CD4-positive, CD25-positive, alpha-beta regulatory T cell (primary cell): ENCODE results near the gene DDX49. TPM values are rescaled to one million over a fixed set of nuclear protein-coding genes. Genes with fewer than 3 reads are reported as not detected.

ENCODE experiments used
- ATAC-seq, 2 donors: fragments of 150-1000 bp; cut with Tn5 transposase; one replicate each; pipeline ENCODE4 v1.10.0; 2021; ENCODE audit warnings: low read depth in 2 of 2, moderate number of reproducible peaks in 2 of 2, moderate library complexity in 1 of 2
- DNase-seq, 3 donors: peaks; one replicate each; pipeline versions ENCODE4 v3.0.0 to v3.0.0-alpha.2; 2012 to 2022; ENCODE audit warnings: mixed read lengths in 1 of 3
- H3K27ac ChIP-seq: one replicate; pipeline ENCODE4 v1.7.0; 2013; ENCODE audit warnings: mild to moderate bottlenecking, low read length; ENCODE audit not compliant: insufficient read depth, poor library complexity, severe bottlenecking
- H3K27me3 ChIP-seq: one replicate; pipeline ENCODE4 v1.7.0; 2013; ENCODE audit warnings: low read length; ENCODE audit not compliant: control insufficient read depth, insufficient read depth
- H3K36me3 ChIP-seq: one replicate; pipeline ENCODE4 v1.7.0; 2013; ENCODE audit warnings: mild to moderate bottlenecking, low read length, moderate library complexity; ENCODE audit not compliant: control insufficient read depth, insufficient read depth
- H3K4me1 ChIP-seq: 2 replicates; pipeline ENCODE4 v1.7.0; 2013; ENCODE audit warnings: mild to moderate bottlenecking, low read length; ENCODE audit not compliant: insufficient read depth, control insufficient read depth, poor library complexity, severe bottlenecking
- H3K4me3 ChIP-seq: one replicate; pipeline ENCODE4 v1.7.0; 2013; ENCODE audit warnings: low read depth, mild to moderate bottlenecking, low read length, moderate library complexity
- H3K9me3 ChIP-seq, 2 experiments: 1 replicate in 1 of 2; 2 replicates in 1 of 2; pipeline ENCODE4 v1.7.0; 2013; ENCODE audit warnings: low read length in 2 of 2, mild to moderate bottlenecking in 1 of 2, moderate library complexity in 1 of 2; ENCODE audit not compliant: control insufficient read depth in 2 of 2
- H3K27ac Mint-ChIP-seq, 3 donors: one replicate each; pipeline ENCODE4 v1.8.0; 2020 to 2022; ENCODE audit warnings: mild to moderate bottlenecking in 3 of 3, mixed read lengths in 3 of 3, moderate library complexity in 2 of 3
- H3K27me3 Mint-ChIP-seq: one replicate; pipeline ENCODE4 v1.8.0; 2022; ENCODE audit warnings: mild to moderate bottlenecking, mixed read lengths
- H3K36me3 Mint-ChIP-seq: one replicate; pipeline ENCODE4 v1.8.0; 2020; ENCODE audit warnings: mixed read lengths
- H3K4me1 Mint-ChIP-seq, 4 donors: one replicate each; pipeline ENCODE4 v1.8.0; 2020 to 2022; ENCODE audit warnings: mixed read lengths in 4 of 4, mild to moderate bottlenecking in 1 of 4
- H3K4me3 Mint-ChIP-seq, 4 donors: one replicate each; pipeline ENCODE4 v1.8.0; 2020 to 2022; ENCODE audit warnings: mild to moderate bottlenecking in 4 of 4, mixed read lengths in 4 of 4, moderate library complexity in 3 of 4
- H3K9me3 Mint-ChIP-seq, 7 donors: one replicate each; pipeline ENCODE4 v1.8.0; 2020 to 2022; ENCODE audit warnings: mixed read lengths in 7 of 7, mild to moderate bottlenecking in 3 of 7, moderate library complexity in 2 of 7
- polyA plus RNA-seq, 4 donors: library from polyadenylated mRNA; unstranded; fragments of 300-500 nt; fragmentation: Illumina TruSeq; gene quantifications; one replicate each; pipeline ENCODE4 v1.2.3, GENCODE V29; 2021
- total RNA-seq: library from RNA; stranded (reverse); gene quantifications from one replicate; pipeline ENCODE4 v1.2.3, GENCODE V29; 2022

The DDX49 gene
- total and polyA plus RNA-seq, 5 donors from 2014 or later, result 21.6 to 48.0 (median 28.9) TPM

DNA sequence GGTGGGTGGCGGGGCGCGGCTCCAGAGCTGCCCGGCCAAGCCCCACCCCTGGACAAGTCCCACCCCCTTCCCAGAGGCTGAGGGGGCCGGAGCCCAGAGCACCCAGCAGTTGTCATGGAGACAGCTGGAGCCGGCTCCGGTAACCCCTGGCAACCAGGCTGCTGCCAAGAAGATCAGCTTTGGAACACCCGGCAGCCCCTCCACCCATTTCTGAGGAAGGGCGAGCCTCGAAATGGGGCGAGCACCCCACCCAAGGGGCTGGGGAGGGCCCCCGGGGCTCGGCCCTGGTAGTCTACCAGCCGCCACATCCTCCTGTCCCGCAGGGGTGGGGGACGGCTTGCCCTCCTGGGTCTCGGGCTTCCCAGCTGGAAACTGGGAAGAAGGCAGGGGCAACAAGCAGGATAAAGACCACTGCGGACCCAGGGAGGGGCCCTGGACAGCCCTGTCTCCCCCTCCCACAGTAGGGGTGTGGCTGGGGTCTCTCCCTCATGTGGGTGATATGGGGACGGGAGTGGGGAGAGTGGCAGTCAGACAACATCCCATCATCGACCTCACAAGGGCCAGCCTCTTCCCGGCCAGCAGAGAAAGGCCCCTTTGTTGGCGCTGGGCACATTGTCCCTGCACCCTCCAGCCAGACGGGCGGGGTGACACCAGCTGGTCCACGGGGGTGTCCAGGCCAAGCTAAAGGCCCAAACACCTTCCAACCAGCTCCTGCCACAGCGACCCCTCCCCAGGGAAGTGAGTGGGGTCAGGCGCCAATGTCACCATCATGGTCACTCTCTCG is 25.1 kb upstream of the DDX49 start:
- no peaks in the 10 kb centered on the region for H3K36me3 Mint-ChIP-seq
- peaks cover 39% of the 10 kb centered on the region for H3K27me3 Mint-ChIP-seq
- DNase-seq (no peak), ATAC-seq (no peak)
- Histone ChIP-seq H3K4me1 (no peaks in the 10 kb centered on the region), H3K27me3 (no peaks in the 10 kb centered on the region), H3K36me3 (peaks cover 4% of the 10 kb centered on the region), H3K9me3 (no peaks in the 10 kb centered on the region), H3K4me3 (no peak overlapping the region), H3K27ac (no peak overlapping the region)
- H3K4me3 Mint-ChIP-seq, result peak overlapping the region in 2 of 4 donors; percentile 21 to 39
- no peak overlapping the region for H3K27ac Mint-ChIP-seq
- H3K9me3 Mint-ChIP-seq, result no peaks in the 10 kb centered on the region
- peaks cover 0 to 14% (median 6%) of the 10 kb centered on the region in 4 donors for H3K4me1 Mint-ChIP-seq

DNA sequence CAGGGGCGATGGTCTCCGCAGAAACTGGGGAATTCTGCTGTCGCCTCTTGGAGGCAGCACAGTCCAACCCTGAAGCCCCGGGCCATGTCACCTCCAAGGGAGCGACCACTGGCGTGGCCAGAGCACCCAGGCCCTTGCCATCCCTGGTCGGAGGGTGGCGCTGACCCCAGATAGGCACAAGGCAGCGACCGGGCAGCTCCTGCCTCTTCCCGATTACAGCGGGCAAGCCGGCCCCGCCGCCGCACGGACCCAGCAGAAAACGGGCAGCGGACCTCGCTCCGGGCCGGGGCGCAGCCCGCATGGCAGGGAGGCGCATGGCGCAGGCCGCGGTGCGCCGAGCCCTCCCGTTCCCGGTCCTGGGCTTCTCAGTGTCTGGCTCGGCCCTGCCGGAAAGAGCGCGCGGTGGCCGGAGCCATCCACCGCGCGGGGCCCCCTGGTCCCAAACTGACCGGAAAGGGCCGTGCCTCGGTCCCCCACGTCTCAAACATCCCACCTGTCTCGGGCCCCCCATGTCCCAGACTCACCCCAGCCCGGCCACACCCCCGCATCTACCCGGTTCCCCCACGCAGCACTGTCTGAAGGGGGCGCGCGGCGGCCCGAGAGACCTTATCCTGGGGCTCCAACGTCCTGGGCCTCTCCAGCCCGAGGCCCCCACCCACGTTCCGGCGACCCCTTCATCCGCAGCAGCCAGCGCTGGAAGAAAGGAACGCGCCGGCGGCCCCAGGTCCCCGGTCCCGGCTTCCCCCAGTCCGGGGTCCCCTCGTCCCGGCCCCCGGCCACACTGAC is 24.3 kb upstream of the DDX49 start:
- H3K4me3 Mint-ChIP-seq, result peak overlapping the region in 2 of 4 donors; percentile 39 to 48
- Histone ChIP-seq H3K9me3 (no peaks in the 10 kb centered on the region), H3K36me3 (peaks cover 11% of the 10 kb centered on the region), H3K4me3 (no peak overlapping the region), H3K27me3 (no peaks in the 10 kb centered on the region), H3K27ac (no peak overlapping the region), H3K4me1 (no peaks in the 10 kb centered on the region)
- no peaks in the 10 kb centered on the region for H3K36me3 Mint-ChIP-seq
- no peak for ATAC-seq
- H3K4me1 Mint-ChIP-seq, result peaks cover 0 to 14% (median 6%) of the 10 kb centered on the region in 4 donors
- peaks cover 39% of the 10 kb centered on the region for H3K27me3 Mint-ChIP-seq
- H3K9me3 Mint-ChIP-seq, result no peaks in the 10 kb centered on the region
- H3K27ac Mint-ChIP-seq, result no peak overlapping the region
- no peak for DNase-seq

DNA sequence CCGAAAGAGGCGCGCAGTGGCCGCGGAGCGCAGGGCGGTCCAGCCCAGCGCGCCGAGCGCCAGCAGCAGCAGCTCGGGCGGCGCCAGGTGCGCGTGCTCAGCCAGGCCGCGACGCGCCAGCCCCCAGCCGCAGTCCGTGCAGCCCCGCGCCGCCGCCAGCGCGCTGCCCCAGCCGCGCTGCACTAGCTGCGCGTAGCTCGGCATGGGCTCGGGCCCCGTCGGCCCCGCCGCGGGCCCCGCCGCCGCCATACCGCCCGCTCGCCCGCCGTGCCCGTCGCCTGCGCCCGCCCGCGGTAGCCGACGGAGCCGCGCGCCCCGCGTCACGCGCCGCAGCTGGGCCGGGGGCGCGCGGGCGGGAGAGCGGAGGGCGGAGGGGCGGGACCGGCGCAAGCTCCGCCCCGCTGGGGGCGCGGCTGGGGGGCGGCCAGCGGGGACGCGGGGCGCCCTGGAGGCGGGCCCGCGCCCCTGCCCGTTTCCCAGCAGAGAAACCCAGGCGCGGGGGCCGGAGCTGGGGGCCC is 23.6 kb upstream of the DDX49 start, which contains the start of gene CERS1:
TSS of gene CERS1 (minus strand) at position 335 of the 518 bp plus-strand sequence. CDS start at position 249, 86 bp downstream.
- no peak within 1 kb of the TSS for H3K4me3 ChIP-seq
- Mint-ChIP-seq H3K9me3 (no peaks in the 10 kb centered on the region), H3K4me3 (peak within 1 kb of the TSS; percentile 41 to 78 (median 66)), H3K27ac (no peak within 1 kb of the TSS), H3K27me3 (peaks cover 39% of the 10 kb centered on the region), H3K4me1 (peaks cover 0 to 14% (median 6%) of the 10 kb centered on the region in 4 donors), H3K36me3 (no peaks in the 10 kb centered on the region)
- no peak for DNase-seq
- no peaks in the 10 kb centered on the region for H3K9me3 ChIP-seq
- ATAC-seq, result no peak
- no peak within 1 kb of the TSS for H3K27ac ChIP-seq
- no peaks in the 10 kb centered on the region for H3K27me3 ChIP-seq
- peaks cover 18% of the 10 kb centered on the region for H3K36me3 ChIP-seq
- H3K4me1 ChIP-seq, result no peaks in the 10 kb centered on the region

DNA sequence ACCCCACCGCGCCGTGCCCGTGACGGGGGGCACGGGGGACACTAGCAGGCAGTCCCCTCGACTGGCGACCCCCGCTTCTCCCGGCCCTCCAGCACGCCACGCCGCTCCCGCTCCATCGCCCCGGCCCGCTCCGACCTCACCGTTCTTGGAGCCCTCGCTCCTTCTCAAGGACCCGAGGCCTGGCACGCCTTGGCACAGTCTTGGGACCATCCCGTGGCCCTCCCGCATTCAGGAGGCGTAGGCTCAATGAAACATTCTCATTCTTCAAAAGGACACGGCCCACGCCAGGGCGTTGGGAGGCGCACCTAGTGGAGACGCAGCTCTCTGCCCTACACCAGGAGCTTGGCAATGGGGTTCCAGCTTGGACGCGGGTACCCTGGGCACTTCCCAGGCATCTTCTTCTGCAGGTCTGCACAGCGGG is 23.1 kb upstream of the DDX49 start:
- Mint-ChIP-seq H3K4me3 (peak overlapping the region; percentile 41 to 78 (median 66)), H3K9me3 (no peaks in the 10 kb centered on the region), H3K27ac (no peak overlapping the region), H3K36me3 (no peaks in the 10 kb centered on the region), H3K4me1 (peaks cover 0 to 14% (median 6%) of the 10 kb centered on the region in 4 donors), H3K27me3 (peaks cover 39% of the 10 kb centered on the region)
- H3K4me3 ChIP-seq, result no peak overlapping the region
- H3K4me1 ChIP-seq, result no peaks in the 10 kb centered on the region
- H3K36me3 ChIP-seq, result peaks cover 23% of the 10 kb centered on the region
- H3K27ac ChIP-seq, result no peak overlapping the region
- ATAC-seq, result no peak
- no peaks in the 10 kb centered on the region for H3K27me3 ChIP-seq
- H3K9me3 ChIP-seq, result no peaks in the 10 kb centered on the region
- DNase-seq, result no peak

DNA sequence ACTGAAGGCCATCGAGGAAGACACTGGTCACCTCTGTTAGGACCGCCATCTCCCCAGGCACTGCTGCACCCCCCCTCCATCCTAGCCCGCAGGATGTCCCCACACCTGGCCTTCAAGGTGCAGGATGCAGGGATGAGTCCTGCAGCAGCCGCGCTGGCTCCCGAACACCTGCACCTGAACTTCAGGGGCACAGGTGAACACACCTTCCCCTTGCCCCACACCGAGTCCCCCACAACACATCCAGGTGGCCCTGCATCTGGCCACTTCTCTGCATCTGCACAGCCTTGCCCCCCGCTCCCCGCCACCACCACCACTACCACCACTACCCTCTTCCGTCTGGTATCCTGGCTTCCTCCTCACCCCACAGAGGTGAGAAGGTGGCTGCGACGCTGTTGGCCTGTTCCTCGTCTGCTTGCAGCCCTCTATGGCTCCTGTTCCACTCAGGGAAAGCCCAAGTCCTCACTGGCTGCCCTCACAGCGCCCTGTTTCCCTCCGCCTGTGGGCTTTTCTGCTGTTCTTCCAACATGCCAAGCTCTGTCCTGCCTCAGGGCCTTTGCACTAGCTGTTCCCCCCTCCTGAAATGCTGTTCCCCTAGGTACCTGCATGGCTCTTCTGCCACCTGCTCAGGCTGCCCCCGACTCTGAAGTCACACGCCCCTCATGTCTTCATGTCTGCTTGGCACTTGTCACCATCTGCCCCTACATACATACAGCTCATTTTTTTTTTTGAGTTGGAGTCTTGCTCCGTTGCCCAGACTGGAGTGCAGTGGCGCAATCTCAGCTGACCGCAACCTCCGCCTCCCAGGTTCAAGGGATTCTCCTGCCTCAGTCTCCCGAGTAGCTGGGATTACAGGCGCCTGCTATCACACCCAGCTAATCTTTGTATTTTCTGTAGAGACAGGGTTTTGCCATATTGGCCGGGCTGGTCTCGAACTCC is 22.2 kb upstream of the DDX49 start:
- Histone ChIP-seq H3K4me3 (no peak overlapping the region), H3K27ac (no peak overlapping the region), H3K9me3 (no peaks in the 10 kb centered on the region), H3K36me3 (peaks cover 26% of the 10 kb centered on the region), H3K27me3 (no peaks in the 10 kb centered on the region), H3K4me1 (no peaks in the 10 kb centered on the region)
- Mint-ChIP-seq H3K27me3 (peaks cover 39% of the 10 kb centered on the region), H3K4me1 (peaks cover 0 to 14% (median 6%) of the 10 kb centered on the region in 4 donors), H3K36me3 (no peaks in the 10 kb centered on the region), H3K27ac (no peak overlapping the region), H3K9me3 (no peaks in the 10 kb centered on the region), H3K4me3 (peak overlapping the region; percentile 43 to 80 (median 62))
- ATAC-seq (no peak), DNase-seq (no peak)

DNA sequence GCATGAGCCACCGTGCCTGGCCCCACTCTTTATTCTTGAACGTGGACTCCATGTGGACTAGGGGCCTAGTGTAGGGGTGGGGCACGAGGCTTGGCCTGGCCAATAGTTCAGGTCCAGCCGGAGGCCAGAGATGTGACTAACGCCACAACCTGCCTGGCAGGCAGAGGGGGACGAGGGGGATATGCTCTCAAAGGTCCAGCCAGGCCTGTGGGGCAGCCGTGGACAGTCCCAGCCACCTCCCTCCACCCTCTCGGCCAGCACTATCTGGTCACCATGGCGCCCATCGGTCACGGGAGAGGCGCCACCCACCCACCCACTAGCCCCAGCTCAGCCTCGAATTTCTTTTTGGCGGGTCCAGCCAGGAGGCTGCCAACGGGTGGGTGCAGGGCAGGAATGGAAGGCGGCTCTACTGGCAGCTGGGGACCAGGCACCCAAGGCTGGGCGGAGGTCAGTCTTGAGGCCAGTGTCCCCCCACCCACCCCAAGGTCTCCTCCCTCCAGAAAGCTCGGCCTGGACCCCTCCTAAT is 21.4 kb upstream of the DDX49 start:
- H3K27ac Mint-ChIP-seq, result no peak overlapping the region
- H3K9me3 Mint-ChIP-seq, result no peaks in the 10 kb centered on the region
- H3K4me1 ChIP-seq, result no peaks in the 10 kb centered on the region
- ATAC-seq (peak in 1 of 2 donors; percentile 11), DNase-seq (no peak)
- H3K36me3 Mint-ChIP-seq, result no peaks in the 10 kb centered on the region
- H3K27me3 ChIP-seq, result no peaks in the 10 kb centered on the region
- no peaks in the 10 kb centered on the region for H3K9me3 ChIP-seq
- H3K4me3 ChIP-seq, result no peak overlapping the region
- no peak overlapping the region for H3K4me3 Mint-ChIP-seq
- H3K27me3 Mint-ChIP-seq, result peaks cover 32% of the 10 kb centered on the region
- H3K4me1 Mint-ChIP-seq, result peaks cover 0 to 14% (median 6%) of the 10 kb centered on the region in 4 donors
- H3K27ac ChIP-seq, result no peak overlapping the region
- peaks cover 26% of the 10 kb centered on the region for H3K36me3 ChIP-seq
